Neutrophil (primary cell): Measurements from ENCODE around the gene ANOS1.

Experiments used
- H3K27ac ChIP-seq: fragments of 200-600 bp; sonication (generic); 2 replicates; pipeline ENCODE4 v1.5.1; 2016; ENCODE audit warnings: mild to moderate bottlenecking, moderate library complexity
- H3K27me3 ChIP-seq: fragments of 200-600 bp; sonication (generic); 2 replicates; pipeline ENCODE4 v1.6.0; 2016; ENCODE audit warnings: mild to moderate bottlenecking
- H3K36me3 ChIP-seq: fragments of 200-600 bp; sonication (generic); 2 replicates; pipeline ENCODE4 v1.5.1; 2017
- H3K4me1 ChIP-seq, 2 experiments: fragments of 200-600 bp in 1 of 2; sonication (generic) in 1 of 2; 1 replicate in 1 of 2; 2 replicates in 1 of 2; pipeline versions ENCODE4 v1.5.1 to v1.6.1; 2013 to 2016; ENCODE audit warnings: low read depth in 1 of 2, low read length in 1 of 2, mild to moderate bottlenecking in 1 of 2, moderate library complexity in 1 of 2; ENCODE audit not compliant: control insufficient read depth in 1 of 2, insufficient read depth in 1 of 2
- H3K4me3 ChIP-seq, 2 experiments: fragments of 200-600 bp in 1 of 2; sonication (generic) in 1 of 2; 1 replicate in 1 of 2; 2 replicates in 1 of 2; pipeline ENCODE4 v1.5.1; 2013 to 2016; ENCODE audit warnings: low read depth in 1 of 2, low read length in 1 of 2, mild to moderate bottlenecking in 1 of 2, moderate library complexity in 1 of 2
- H3K9me3 ChIP-seq: fragments of 200-600 bp; sonication (generic); 2 replicates; pipeline ENCODE4 v1.5.1; 2016
- TF ChIP-seq, protein P1 (sequence below): fragments of 200-600 bp; sonication (generic); IDR thresholded peaks from 2 replicates; pipeline ENCODE4 v1.5.1; 2016; ENCODE audit warnings: antibody characterized with exemption

Gene ANOS1

GRCh38 chrX:8684201-8684965 is 47.6 kb downstream of the ANOS1 start:
- TF ChIP-seq, protein P1, sequence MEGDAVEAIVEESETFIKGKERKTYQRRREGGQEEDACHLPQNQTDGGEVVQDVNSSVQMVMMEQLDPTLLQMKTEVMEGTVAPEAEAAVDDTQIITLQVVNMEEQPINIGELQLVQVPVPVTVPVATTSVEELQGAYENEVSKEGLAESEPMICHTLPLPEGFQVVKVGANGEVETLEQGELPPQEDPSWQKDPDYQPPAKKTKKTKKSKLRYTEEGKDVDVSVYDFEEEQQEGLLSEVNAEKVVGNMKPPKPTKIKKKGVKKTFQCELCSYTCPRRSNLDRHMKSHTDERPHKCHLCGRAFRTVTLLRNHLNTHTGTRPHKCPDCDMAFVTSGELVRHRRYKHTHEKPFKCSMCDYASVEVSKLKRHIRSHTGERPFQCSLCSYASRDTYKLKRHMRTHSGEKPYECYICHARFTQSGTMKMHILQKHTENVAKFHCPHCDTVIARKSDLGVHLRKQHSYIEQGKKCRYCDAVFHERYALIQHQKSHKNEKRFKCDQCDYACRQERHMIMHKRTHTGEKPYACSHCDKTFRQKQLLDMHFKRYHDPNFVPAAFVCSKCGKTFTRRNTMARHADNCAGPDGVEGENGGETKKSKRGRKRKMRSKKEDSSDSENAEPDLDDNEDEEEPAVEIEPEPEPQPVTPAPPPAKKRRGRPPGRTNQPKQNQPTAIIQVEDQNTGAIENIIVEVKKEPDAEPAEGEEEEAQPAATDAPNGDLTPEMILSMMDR = no peak
- Histone ChIP-seq H3K4me1 (no peaks in the 10 kb centered on the region), H3K9me3 (no peaks in the 10 kb centered on the region), H3K27me3 (no peaks in the 10 kb centered on the region), H3K4me3 (no peak overlapping the region), H3K27ac (no peak overlapping the region), H3K36me3 (no peaks in the 10 kb centered on the region)

DNA sequence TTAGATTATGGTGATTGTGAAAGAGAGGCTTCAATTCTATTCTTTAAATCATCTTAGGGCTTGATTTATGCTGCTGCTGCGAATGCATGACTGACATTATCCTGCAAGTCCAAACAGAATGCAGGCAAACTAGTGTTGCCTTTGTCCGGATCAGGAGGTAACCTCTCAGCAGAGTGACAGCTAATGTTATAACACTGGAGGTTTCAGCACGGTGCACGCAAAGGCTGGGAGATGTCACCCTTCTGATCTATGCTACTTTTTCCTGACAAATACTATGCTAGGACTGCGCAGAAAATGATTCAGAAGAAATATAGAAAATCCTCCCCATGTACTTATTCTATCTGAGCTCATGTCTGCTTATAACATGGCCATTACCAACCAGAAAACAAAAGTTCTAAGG is 48.2 kb downstream of the ANOS1 start:
- H3K4me1 ChIP-seq = no peaks in the 10 kb centered on the region

GRCh38 chrX:8679550-8679949 is 52.4 kb downstream of the ANOS1 start:
- H3K4me3 ChIP-seq = no peak overlapping the region
- no peaks in the 10 kb centered on the region for H3K4me1 ChIP-seq
- TF ChIP-seq, protein P1 = no peak
- H3K27me3 ChIP-seq = no peaks in the 10 kb centered on the region
- H3K27ac ChIP-seq = no peak overlapping the region
- H3K36me3 ChIP-seq = no peaks in the 10 kb centered on the region
- no peaks in the 10 kb centered on the region for H3K9me3 ChIP-seq

More for the DNA sequence above, 48.2 kb downstream of the ANOS1 start:
- Histone ChIP-seq H3K27ac (no peak overlapping the region), H3K9me3 (no peaks in the 10 kb centered on the region), H3K36me3 (no peaks in the 10 kb centered on the region), H3K27me3 (no peaks in the 10 kb centered on the region), H3K4me3 (no peak overlapping the region)
- TF ChIP-seq, protein P1 = no peak

GRCh38 chrX:8675006-8675630 is 56.8 kb downstream of the ANOS1 start:
- Histone ChIP-seq H3K27ac (no peak overlapping the region), H3K4me3 (no peak overlapping the region), H3K36me3 (no peaks in the 10 kb centered on the region), H3K4me1 (no peaks in the 10 kb centered on the region), H3K9me3 (no peaks in the 10 kb centered on the region), H3K27me3 (no peaks in the 10 kb centered on the region)
- TF ChIP-seq, protein P1 = no peak

- Histone ChIP-seq H3K27me3 (no peaks in the 10 kb centered on the region), H3K9me3 (no peaks in the 10 kb centered on the region), H3K4me1 (no peaks in the 10 kb centered on the region), H3K4me3 (no peak overlapping the region), H3K27ac (no peak overlapping the region), H3K36me3 (no peaks in the 10 kb centered on the region)
- TF ChIP-seq, protein P1 = no peak
These were observed 58.7 kb downstream of the ANOS1 start for GRCh38 chrX:8673201-8673600.
